ENCODE data around the gene ARHGAP6.

DNA sequence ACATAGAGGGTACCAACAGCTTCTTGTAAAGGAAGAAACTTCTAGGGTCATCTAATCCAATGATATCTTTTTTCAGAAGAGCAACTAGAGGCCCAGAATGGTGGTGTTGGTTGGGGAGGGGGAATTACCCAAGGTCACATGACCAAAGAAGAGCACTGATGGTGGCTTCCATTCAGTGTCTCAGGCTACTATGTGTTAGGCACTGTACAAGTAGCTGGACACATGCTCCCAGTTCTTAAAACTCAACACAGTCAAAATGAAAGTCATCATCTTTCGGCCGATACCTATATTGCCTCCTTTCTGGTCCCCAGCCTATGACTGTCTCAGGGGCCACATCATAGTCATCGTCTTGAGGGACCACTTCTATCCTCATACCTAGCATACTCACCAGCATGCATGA lies 88.1 kb downstream of the ARHGAP6 start:
- no peak for TF ChIP-seq POLR2A (IDR thresholded peaks at IDR 0.05)
- TF ChIP-seq, protein P1, sequence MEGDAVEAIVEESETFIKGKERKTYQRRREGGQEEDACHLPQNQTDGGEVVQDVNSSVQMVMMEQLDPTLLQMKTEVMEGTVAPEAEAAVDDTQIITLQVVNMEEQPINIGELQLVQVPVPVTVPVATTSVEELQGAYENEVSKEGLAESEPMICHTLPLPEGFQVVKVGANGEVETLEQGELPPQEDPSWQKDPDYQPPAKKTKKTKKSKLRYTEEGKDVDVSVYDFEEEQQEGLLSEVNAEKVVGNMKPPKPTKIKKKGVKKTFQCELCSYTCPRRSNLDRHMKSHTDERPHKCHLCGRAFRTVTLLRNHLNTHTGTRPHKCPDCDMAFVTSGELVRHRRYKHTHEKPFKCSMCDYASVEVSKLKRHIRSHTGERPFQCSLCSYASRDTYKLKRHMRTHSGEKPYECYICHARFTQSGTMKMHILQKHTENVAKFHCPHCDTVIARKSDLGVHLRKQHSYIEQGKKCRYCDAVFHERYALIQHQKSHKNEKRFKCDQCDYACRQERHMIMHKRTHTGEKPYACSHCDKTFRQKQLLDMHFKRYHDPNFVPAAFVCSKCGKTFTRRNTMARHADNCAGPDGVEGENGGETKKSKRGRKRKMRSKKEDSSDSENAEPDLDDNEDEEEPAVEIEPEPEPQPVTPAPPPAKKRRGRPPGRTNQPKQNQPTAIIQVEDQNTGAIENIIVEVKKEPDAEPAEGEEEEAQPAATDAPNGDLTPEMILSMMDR (IDR thresholded peaks at IDR 0.05) = no peak

Measured in lower leg skin (tissue), 3 donors.